Activated CD4-positive, alpha-beta T cell treated with anti-CD3 and anti-CD28 coated beads, Interleukin-2, amount 50 U/mL, for 24 hours (primary cell): ENCODE data around the gene PCDHA8.
"Not testable (repeated sequence)": the region's sequence is repeated elsewhere in the genome, so short reads cannot be mapped to it uniquely, and the experiment has no call there.

Source experiments
- DNase-seq, 2 donors: peaks; one replicate each; pipeline ENCODE4 v3.0.0-alpha.2; 2020; ENCODE audit warnings: low read depth in 1 of 2, low spot score in 1 of 2

Gene PCDHA8

DNA sequence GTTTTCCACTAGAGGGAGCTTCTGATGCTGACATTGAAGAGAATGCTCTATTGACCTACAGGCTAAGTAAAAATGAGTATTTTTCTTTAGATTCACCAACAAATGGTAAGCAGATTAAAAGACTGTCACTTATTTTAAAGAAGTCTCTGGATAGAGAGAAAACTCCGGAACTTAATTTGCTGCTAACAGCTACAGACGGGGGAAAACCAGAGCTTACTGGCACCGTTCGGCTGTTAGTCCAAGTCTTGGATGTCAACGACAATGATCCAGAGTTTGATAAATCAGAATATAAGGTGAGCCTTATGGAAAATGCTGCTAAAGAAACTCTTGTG lies 28.5 kb downstream of the PCDHA8 start:
- no peak for DNase-seq

DNA sequence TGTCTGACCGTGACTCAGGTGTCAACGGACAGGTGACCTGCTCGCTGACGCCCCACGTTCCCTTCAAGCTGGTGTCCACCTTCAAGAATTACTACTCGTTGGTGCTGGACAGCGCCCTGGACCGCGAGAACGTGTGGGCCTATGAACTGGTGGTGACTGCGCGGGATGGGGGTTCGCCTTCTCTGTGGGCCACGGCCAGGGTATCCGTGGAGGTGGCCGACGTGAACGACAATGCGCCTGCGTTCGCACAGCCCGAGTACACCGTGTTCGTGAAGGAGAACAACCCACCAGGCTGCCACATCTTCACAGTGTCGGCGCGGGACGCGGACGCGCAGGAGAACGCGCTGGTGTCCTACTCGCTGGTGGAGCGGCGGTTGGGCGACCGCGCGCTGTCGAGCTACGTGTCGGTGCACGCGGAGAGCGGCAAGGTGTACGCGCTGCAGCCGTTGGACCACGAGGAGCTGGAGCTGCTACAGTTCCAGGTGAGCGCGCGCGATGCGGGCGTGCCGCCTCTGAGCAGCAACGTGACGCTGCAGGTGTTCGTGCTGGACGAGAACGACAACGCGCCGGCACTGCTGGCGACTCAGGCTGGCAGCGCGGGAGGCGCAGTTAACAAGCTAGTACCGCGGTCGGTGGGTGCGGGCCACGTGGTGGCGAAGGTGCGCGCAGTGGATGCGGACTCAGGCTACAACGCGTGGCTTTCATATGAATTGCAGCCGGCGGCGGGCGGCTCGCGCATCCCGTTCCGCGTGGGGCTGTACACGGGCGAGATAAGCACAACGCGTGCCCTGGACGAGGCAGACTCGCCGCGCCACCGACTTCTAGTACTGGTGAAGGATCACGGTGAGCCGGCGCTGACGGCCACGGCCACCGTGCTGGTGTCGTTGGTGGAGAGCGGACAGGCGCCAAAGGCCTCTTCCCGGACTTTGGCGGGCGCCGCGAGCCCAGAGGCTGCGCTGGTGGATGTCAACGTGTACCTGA lies 29.5 kb downstream of the PCDHA8 start:
- DNase-seq = no peak

DNA sequence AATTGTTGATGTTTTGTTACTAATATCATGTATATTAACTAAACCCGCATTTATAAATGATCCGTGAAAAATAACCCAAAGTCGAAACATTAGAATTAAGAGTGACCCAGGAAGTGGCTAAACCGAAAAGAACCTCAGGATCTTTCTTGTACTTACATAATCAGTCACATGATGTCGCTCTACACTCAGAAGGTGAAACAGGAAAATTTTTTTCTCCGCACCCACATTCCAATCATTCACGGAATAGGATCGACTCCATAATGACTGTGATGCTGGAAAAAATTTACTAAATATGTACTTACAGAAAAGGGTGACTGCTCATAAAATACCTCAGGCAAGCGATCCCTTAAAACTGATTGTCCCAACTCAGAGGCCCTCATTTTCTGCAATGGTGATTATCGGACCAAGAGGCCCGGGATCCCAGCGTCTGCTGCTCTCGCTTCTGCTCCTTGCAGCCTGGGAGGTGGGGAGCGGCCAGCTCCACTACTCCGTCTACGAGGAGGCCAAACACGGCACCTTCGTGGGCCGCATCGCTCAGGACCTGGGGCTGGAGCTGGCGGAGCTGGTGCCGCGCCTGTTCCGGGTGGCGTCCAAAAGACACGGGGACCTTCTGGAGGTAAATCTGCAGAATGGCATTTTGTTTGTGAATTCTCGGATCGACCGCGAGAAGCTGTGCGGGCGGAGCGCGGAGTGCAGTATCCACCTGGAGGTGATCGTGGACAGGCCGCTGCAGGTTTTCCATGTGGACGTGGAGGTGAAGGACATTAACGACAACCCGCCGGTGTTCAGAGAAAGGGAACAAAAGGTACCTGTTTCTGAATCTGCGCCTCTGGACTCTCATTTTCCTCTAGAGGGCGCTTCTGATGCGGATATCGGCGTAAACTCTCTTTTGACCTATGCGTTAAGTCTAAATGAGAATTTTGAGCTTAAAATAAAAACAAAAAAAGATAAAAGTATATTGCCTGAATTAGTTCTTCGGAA lies 34.4 kb downstream of the PCDHA8 start, which contains the start of gene PCDHA12:
TSS of gene PCDHA12 (plus strand) at position 224 of the 981 bp plus-strand sequence. CDS start at position 389, 165 bp downstream.
- no peak for DNase-seq

DNA sequence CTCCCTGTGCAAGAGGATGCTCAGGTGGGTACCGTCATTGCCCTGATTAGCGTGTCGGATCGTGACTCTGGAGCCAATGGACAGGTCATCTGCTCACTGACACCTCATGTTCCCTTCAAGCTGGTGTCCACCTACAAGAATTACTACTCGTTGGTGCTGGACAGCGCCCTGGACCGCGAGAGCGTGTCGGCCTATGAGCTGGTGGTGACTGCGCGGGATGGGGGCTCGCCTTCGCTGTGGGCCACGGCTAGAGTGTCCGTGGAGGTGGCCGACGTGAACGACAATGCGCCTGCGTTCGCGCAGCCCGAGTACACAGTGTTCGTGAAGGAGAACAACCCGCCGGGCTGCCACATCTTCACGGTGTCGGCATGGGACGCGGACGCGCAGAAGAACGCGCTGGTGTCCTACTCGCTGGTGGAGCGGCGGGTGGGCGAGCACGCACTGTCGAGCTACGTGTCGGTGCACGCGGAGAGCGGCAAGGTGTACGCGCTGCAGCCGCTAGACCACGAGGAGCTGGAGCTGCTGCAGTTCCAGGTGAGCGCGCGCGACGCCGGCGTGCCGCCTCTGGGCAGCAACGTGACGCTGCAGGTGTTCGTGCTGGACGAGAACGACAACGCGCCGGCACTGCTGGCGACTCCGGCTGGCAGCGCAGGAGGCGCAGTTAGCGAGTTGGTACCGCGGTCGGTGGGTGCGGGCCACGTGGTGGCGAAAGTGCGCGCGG lies 35.7 kb downstream of the PCDHA8 start:
- not testable (repeated sequence) for DNase-seq

DNA sequence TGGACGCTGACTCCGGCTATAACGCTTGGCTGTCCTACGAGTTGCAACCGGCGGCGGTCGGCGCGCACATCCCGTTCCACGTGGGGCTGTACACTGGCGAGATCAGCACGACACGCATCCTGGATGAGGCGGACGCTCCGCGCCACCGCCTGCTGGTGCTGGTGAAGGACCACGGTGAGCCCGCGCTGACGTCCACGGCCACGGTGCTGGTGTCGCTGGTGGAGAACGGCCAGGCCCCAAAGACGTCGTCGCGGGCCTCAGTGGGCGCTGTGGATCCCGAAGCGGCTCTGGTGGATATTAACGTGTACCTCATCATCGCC lies 36.2 kb downstream of the PCDHA8 start:
- no peak for DNase-seq

DNA sequence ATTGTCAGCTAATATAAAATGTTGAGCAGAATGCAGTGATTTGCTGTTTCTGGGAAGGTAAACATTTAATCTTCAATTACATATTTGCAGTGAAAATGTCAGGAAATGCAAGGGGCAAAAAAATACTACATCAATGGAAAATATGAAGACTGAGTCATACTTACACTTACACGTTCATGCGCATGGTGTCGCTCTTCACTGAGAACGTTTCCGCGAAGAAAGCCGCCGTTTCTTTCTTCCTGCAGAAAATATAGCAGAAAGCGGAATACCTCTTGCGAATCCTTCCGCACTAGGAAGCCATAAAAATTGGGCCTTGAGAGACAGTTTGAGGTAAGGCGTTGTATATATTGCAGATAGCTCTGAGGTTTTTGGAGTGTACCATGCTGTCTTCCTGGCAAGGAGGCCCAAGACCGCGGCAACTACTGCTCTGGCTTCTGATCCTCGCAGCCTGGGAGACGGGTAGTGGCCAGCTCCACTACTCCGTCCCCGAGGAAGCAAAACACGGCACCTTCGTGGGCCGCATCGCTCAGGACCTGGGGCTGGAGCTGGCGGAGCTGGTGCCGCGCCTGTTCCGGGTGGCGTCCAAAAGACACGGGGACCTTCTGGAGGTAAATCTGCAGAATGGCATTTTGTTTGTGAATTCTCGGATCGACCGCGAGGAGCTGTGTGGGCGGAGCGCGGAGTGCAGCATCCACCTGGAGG lies 41.1 kb downstream of the PCDHA8 start, which contains the start of gene PCDHA13:
TSS of gene PCDHA13 (plus strand) at position 236 of the 702 bp plus-strand sequence. CDS start at position 381, 145 bp downstream.
- no peak for DNase-seq

DNA sequence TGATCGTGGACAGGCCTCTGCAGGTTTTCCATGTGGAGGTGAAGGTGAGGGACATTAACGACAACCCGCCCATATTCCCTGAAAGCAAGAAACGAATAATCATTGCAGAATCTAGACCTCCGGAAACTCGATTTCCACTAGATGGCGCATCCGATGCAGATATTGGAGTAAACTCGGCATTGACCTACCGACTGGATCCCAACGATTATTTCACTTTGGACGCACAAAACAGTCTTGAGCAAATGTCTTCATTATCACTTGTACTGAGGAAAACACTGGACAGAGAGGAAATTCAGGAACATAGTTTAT lies 41.6 kb downstream of the PCDHA8 start:
- DNase-seq = no peak

DNA sequence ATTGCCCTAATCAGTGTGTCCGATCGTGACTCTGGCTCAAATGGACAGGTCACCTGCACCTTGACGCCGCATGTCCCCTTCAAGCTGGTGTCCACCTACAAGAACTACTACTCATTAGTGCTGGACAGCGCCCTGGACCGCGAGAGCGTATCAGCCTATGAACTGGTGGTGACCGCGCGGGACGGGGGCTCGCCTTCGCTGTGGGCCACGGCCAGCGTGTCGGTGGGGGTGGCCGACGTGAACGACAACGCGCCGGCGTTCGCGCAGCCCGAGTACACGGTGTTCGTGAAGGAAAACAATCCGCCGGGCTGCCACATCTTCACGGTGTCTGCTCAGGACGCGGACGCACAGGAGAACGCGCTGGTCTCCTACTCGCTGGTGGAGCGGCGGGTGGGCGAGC lies 42.4 kb downstream of the PCDHA8 start:
- no peak for DNase-seq

DNA sequence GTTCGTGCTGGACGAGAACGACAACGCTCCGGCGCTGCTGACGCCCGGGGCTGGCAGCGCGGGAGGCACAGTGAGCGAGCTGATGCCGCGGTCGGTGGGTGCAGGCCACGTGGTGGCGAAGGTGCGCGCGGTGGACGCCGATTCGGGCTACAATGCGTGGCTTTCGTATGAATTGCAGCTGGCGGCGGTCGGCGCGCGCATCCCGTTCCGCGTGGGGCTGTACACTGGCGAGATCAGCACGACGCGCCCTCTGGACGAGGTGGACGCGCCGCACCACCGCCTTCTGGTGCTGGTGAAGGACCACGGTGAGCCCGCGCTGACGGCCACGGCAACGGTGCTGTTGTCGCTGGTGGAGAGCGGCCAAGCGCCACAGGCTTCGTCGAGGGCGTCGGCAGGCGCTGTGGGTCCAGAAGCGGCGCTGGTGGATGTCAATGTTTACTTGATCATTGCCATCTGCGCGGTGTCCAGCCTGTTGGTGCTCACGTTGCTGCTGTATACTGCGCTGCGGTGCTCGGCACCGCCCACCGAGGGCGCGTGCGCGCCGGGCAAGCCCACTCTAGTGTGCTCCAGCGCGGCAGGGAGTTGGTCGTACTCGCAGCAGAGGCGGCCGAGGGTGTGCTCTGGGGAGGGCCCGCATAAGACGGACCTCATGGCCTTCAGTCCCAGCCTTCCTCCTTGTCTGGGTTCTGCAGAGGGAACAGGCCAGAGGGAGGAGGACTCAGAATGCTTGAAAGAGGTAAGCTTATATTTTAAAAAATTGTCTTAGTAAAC lies 43.1 kb downstream of the PCDHA8 start:
- DNase-seq = no peak
